ENCODE data around the gene TTYH1.

DNA sequence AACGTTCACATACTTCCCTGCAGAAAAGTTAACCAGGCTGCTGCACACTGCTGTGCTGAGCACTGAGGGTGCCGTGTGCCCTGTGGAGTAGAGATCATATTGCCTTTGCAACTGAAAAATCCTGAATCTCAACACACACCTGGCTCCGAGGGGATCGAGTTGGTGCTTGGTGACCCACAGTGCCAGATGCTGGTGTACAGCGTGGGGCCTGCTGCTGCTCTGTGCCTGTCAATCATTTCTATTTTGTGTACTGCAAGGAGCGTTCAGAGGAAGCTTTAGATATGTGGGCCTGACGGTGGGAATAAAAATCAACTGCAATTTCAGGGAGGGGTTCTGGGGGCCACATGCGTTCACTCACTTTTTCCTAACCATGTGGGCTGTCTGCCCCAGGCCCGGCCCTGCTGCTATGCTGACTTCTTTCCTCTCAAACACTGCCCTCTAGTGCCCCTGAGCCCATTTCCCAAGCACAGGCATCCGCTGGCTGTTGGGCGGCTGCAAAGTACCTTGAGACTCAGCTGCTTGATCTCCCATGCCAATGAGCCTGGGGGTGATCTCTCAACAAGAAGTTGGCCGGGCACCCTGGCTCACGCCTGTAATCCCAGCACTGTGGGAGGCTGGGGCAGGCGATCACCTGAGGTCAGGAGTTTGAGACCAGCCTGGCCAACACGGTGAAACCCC lies 24.0 kb downstream of the TTYH1 start:
- TF ChIP-seq GATA2 (IDR thresholded peaks at IDR 0.05; ENCODE audit: low read depth, low read length) (no peak), GATA3 (IDR thresholded peaks at IDR 0.05; ENCODE audit: low read depth, low read length) (no peak)

Data from SH-SY5Y (cell line).